Muscle layer of duodenum (tissue), 2 donors: ENCODE data around the gene TEX52.

Experiments
- H3K27ac ChIP-seq: one replicate; pipeline ENCODE4 v1.7.0; 2013; ENCODE audit warnings: mild to moderate bottlenecking, low read length
- H3K27me3 ChIP-seq: one replicate; pipeline ENCODE4 v1.7.0; 2013; ENCODE audit warnings: low read depth, mild to moderate bottlenecking, control low read depth, low read length
- H3K36me3 ChIP-seq, 2 donors: one replicate each; pipeline ENCODE4 v1.7.0; 2013; ENCODE audit warnings: low read length in 2 of 2, control low read depth in 1 of 2, mild to moderate bottlenecking in 1 of 2; ENCODE audit not compliant: insufficient read depth in 2 of 2, control insufficient read depth in 1 of 2
- H3K4me1 ChIP-seq, 2 donors: one replicate each; pipeline ENCODE4 v1.7.0; 2013; ENCODE audit warnings: low read length in 2 of 2, mild to moderate bottlenecking in 2 of 2, control low read depth in 1 of 2, moderate library complexity in 1 of 2; ENCODE audit not compliant: insufficient read depth in 2 of 2, control insufficient read depth in 1 of 2
- H3K4me3 ChIP-seq, 2 donors: one replicate each; pipeline ENCODE4 v1.7.0; 2013; ENCODE audit warnings: low read length in 2 of 2, low read depth in 1 of 2, mild to moderate bottlenecking in 1 of 2
- H3K9me3 ChIP-seq, 2 donors: one replicate each; pipeline ENCODE4 v1.7.0; 2013; ENCODE audit warnings: low read length in 2 of 2, control low read depth in 1 of 2, mild to moderate bottlenecking in 1 of 2; ENCODE audit not compliant: control insufficient read depth in 1 of 2
- donor health status: healthy.

The TEX52 gene

DNA sequence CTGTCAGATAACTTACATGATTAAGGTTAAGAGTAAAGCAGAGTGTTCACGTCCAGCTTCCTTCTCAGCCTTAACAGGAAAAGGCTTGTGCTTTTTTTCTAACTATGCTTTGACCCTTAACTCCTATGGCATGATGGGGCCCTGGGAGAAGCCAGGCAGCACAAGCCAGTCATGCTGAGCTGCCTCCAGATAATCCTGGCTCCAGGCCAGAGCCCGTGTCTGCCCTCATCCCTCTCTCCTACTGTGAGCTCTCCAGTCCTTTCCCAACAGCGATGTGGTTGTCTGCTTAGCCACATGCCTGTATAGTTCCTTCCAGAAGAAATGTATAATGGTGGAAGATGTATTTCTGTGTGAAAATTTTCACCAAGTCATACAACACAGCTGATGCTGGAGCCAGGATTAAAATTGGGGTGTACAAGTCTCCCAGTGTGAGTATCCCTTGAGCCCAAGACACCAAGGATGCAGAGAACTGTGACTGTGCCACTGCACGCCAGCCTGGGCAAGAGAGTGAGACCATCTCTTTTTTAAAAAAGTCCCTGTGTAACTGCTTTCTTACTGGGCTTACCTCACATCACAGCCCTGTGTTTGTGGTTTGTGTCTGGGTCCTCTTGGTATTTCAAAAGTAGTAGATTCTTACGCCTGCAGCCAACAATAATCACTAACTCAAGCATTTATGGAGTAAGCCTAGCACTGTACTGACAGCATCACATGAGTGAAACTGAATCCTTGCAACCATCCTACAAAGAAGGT lies 52.3 kb downstream of the TEX52 start:
- Histone ChIP-seq H3K9me3 (no peaks in the 10 kb centered on the region), H3K4me1 (peaks cover 0 to 11% of the 10 kb centered on the region in 2 donors), H3K27ac (no peak overlapping the region), H3K36me3 (peaks cover 43 to 46% of the 10 kb centered on the region in 2 donors), H3K4me3 (no peak overlapping the region), H3K27me3 (no peaks in the 10 kb centered on the region)

GRCh38 chr12:2803635-2804392 lies 53.0 kb downstream of the TEX52 start:
- H3K4me1 ChIP-seq, result peaks cover 0 to 11% of the 10 kb centered on the region in 2 donors
- H3K36me3 ChIP-seq, result peaks cover 50 to 53% of the 10 kb centered on the region in 2 donors
- no peak overlapping the region for H3K4me3 ChIP-seq
- H3K27ac ChIP-seq, result no peak overlapping the region
- no peaks in the 10 kb centered on the region for H3K9me3 ChIP-seq
- H3K27me3 ChIP-seq, result no peaks in the 10 kb centered on the region

- Histone ChIP-seq H3K9me3 (no peaks in the 10 kb centered on the region), H3K4me3 (no peak overlapping the region), H3K4me1 (peaks cover 8 to 29% of the 10 kb centered on the region in 2 donors), H3K27me3 (no peaks in the 10 kb centered on the region), H3K27ac (no peak overlapping the region), H3K36me3 (peaks cover 65 to 70% of the 10 kb centered on the region in 2 donors)
These were observed 55.6 kb downstream of the TEX52 start for GRCh38 chr12:2801044-2801783.

GRCh38 chr12:2800046-2800570 lies 56.7 kb downstream of the TEX52 start:
- Histone ChIP-seq H3K27ac (no peak overlapping the region), H3K27me3 (no peaks in the 10 kb centered on the region), H3K36me3 (peaks cover 65 to 70% of the 10 kb centered on the region in 2 donors), H3K9me3 (no peaks in the 10 kb centered on the region), H3K4me3 (no peak overlapping the region), H3K4me1 (peaks cover 10 to 34% of the 10 kb centered on the region in 2 donors)
